NCI-H2196 (cell line): Measurements from ENCODE around the gene PTTG1IP.
"Not testable (repeated sequence)": the region's sequence is repeated elsewhere in the genome, so short reads cannot be mapped to it uniquely, and the experiment has no call there.

Experiments
- DNase-seq: peaks from one replicate; lab custom pipeline; 2025; ENCODE audit not compliant: unreplicated experiment; lab: John Stamatoyannopoulos, UW

PTTG1IP gene, protein sequence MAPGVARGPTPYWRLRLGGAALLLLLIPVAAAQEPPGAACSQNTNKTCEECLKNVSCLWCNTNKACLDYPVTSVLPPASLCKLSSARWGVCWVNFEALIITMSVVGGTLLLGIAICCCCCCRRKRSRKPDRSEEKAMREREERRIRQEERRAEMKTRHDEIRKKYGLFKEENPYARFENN

GRCh38 chr21:44873356-44874239 lies at the start of gene PTTG1IP:
TSS of gene PTTG1IP (minus strand) at chr21:44873690. CDS start at chr21:44873616, 74 bp downstream.
- DNase-seq: peak; percentile 99

- DNase-seq: no peak
Observed at GRCh38 chr21:44921928-44922327, 48.4 kb upstream of the PTTG1IP start.

DNA sequence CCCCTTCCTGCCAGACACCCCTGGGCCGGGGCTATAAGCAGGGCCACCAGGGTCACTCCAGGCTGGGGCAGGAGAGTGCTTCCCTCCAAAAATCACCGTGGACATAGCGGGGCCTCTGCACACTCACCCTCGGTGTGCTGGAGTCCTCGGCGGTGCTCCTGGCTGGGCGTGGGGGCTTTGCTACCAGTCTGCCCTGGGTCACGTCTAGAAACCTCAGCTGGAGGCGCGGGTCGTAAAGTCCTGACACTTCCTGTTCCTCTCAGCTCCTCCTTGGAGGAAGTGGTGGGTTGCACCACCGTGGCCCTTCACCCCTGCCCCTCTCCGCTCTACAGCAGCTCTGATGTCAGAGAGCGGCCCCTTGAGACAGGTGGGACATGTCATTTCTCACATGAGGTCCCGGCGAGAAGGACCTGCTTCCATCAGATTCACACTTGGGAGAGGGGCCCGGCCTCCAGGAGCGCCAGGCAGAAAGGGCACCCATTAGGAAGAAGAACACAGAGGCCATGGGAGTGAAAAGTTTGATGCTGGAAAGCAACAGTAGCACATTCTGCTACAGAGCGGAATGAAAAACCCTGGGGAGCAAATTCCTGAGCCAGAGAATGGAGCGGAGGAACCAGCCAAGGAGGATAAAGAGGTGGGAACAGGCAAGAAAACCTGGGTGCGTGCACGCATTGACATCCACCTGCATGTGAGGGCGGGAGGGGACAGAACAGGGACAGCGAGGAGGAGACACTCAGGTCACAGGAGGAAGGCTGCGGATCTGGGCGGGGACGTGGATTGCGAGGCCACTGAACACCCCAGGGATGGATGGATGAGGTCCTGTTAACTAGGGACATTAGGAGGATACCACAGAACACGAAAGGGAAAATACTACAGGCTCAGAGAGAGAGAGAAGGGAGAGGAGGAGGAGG lies 47.5 kb upstream of the PTTG1IP start, which contains the start of gene ITGB2:
ITGB2 (minus strand) TSS at position 206 of the 911 bp plus-strand sequence. CDS start 10,117 bp downstream, outside the sequence.
- no peak for DNase-seq

DNA sequence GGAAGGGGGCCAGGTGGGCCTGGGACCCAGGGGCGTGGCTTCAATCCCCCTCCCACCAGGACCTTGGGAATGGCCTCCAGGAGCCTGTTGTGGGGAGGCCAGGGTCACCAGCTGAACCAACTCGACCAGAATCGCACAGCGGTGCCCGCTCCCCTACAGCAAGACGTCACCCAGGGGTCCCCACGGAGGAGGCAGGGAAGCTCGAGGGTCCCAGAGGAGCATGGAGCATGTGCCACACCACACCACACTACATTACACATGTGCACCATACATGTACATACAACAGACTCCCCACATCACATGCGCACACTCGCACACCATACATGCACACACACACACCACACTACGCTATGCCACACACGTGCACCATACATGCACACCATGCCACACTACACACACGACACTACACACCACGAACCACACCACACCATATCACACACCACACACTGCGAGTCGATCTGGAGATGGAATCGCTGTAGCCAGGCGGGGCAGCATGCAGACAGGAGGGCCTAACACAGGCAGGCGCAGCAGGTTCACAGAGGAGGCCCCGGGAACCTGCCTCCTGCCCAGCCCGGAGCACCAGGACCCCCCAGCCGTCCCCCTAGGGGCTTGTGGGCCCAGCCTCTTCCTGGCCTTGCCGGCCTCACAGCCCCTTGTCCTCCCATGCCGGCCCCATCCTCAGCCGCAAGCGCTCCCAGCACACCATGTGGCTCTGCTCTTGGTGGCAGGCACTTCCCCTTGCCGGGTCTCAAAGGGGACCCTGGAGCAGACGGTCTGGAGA lies 46.6 kb upstream of the PTTG1IP start:
- no peak for DNase-seq

DNA sequence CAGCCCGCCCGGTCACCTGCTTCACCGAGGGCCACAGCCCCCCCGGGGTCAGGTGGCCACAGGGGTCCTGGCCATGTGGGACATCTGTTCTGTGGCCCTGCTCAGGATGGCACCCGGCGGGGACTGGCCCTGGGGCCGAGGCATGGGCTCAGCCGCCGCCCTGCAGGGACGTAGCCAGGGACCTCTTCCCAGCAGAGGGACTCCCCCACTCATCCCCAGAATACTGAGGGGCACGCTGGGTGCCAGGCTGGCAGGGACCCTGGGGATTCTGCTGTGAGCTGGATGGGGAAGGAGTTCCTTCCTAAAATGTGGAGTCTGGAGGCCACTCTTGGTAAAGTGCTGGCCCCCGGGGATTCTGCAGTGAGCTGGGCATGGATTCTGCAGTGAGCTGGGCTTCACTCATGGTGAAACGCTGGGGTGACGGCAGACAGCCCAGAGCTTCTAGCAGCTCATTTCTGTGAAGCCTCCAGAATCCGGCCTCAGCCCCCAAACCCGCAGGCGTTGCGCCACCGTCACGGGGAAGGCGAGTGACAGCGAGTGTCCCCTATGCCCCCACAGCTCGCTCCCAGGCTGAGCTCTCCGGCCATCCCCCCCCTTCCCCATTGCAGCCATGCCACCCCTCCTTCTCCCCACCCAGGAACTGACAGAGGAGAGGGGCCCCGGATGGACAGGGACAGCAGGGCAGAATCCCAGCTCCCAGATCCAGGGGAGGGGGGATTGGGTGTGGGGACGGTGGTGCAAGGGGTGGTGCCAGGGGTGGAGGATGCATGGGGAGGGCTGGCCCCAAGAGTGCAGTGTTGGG lies 45.8 kb upstream of the PTTG1IP start:
- no peak for DNase-seq

GRCh38 chr21:44918581-44919033 lies 45.1 kb upstream of the PTTG1IP start:
- DNase-seq: no peak

GRCh38 chr21:44918107-44918470 lies 44.6 kb upstream of the PTTG1IP start:
- no peak for DNase-seq

- DNase-seq: no peak
Observed at GRCh38 chr21:44917446-44918106, 44.1 kb upstream of the PTTG1IP start.

DNA sequence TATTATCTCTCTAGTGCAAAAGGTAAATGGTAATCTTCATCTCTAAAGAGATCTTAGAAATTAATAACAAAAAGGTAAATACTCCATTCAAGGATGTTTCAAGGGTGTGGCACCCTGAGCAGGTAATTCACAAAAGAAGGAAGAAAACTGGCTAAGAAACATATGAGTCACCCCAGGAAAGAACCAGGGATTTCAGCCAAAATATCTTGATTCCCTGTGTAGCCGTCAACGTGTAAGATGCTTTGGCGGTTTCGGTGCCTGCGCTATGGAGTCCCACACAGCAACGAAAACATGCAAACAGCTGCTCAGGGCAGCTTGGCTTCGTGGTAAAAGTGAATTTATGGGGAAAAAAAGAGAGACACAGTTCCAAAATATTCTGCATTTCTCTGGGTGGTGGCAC lies 43.5 kb upstream of the PTTG1IP start:
- DNase-seq: no peak

DNA sequence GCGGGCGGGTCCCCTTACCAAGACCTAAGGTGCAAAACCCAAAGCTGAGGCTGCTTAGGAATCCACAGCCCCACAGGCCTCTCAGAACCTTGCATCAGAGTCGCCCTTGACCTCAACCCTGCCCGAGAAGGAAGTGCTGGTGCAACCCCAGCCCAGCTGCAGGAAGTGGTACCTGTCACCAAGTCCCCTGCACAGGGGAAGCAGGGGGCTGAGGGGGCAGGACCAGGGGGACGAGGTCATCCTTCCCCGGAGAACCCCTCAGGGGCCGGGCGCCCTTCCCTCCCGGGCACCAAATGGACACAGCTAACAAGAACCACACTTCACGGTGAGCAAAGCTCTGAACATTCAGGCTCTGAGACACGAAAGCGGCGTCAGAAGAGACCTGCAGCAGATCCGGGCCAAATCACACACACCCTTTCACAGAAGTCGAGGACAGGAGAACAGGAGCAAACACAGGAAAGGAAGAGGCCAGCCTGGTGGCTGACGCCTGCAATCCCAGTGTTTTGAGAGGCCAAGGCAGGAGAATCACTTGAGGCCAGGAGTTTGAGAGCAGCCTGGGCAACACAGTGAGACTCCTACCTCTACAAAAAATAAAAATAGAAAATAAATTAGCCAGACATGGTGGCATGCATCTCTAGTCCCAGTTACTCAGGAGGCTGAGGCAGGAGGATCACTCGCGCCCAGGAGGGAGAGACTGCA lies 40.8 kb upstream of the PTTG1IP start:
- DNase-seq: no peak

GRCh38 chr21:44913425-44914175 lies 40.1 kb upstream of the PTTG1IP start:
- DNase-seq: no peak

- not testable (repeated sequence) for DNase-seq
Observed at GRCh38 chr21:44912506-44913412, 39.3 kb upstream of the PTTG1IP start.

- no peak for DNase-seq
Observed at GRCh38 chr21:44912158-44912473, 38.6 kb upstream of the PTTG1IP start.

- peak; percentile 81 for DNase-seq
Observed at GRCh38 chr21:44911384-44912157, 38.1 kb upstream of the PTTG1IP start.

GRCh38 chr21:44911068-44911383 lies 37.5 kb upstream of the PTTG1IP start:
- DNase-seq: no peak
